Breast epithelium (tissue), 3 donors: ENCODE measurements around the gene BABAM2.

Experiments
- POLR2A ChIP-seq: fragments of 450-650 bp; IDR thresholded peaks from one replicate; pipeline ENCODE4 v1.6.1; 2016; ENCODE audit warnings: antibody characterized with exemption, mild to moderate bottlenecking, moderate library complexity
- TF ChIP-seq, protein P1 (sequence below), 3 donors: fragments of 450-650 bp; IDR thresholded peaks; one replicate each; pipeline ENCODE4 v1.5.1; 2016 to 2017; ENCODE audit warnings: antibody characterized with exemption in 3 of 3, mild to moderate bottlenecking in 3 of 3, moderate library complexity in 3 of 3

- TF ChIP-seq, protein P1, sequence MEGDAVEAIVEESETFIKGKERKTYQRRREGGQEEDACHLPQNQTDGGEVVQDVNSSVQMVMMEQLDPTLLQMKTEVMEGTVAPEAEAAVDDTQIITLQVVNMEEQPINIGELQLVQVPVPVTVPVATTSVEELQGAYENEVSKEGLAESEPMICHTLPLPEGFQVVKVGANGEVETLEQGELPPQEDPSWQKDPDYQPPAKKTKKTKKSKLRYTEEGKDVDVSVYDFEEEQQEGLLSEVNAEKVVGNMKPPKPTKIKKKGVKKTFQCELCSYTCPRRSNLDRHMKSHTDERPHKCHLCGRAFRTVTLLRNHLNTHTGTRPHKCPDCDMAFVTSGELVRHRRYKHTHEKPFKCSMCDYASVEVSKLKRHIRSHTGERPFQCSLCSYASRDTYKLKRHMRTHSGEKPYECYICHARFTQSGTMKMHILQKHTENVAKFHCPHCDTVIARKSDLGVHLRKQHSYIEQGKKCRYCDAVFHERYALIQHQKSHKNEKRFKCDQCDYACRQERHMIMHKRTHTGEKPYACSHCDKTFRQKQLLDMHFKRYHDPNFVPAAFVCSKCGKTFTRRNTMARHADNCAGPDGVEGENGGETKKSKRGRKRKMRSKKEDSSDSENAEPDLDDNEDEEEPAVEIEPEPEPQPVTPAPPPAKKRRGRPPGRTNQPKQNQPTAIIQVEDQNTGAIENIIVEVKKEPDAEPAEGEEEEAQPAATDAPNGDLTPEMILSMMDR (IDR thresholded peaks at IDR 0.05) = no peak
- no peak for TF ChIP-seq POLR2A
Observed at GRCh38 chr2:28155086-28155485, 264.6 kb downstream of the BABAM2 start.
